Mucosa of descending colon (tissue), 3 donors: ENCODE measurements around the gene TBL1XR1. TPM values are rescaled to one million over a fixed set of nuclear protein-coding genes. Genes with fewer than 3 reads are reported as not detected.

Source experiments
- ATAC-seq: fragments of 200-7000 bp; cut with Tn5 transposase; one replicate; pipeline ENCODE4 v1.9.1; 2020; ENCODE audit warnings: mild to moderate bottlenecking, moderate library complexity
- DNase-seq, 3 donors: peaks; one replicate each; pipeline ENCODE4 v3.0.0-alpha.2; 2020
- H3K36me3 ChIP-seq: fragments of 200-600 bp; one replicate; pipeline ENCODE4 v1.8.0; 2021; ENCODE audit warnings: low read depth, mild to moderate bottlenecking
- H3K4me1 ChIP-seq: fragments of 200-600 bp; one replicate; pipeline ENCODE4 v1.8.0; 2021; ENCODE audit warnings: low read depth, mild to moderate bottlenecking
- H3K4me3 ChIP-seq: fragments of 200-600 bp; one replicate; pipeline ENCODE4 v1.8.0; 2021; ENCODE audit warnings: mild to moderate bottlenecking
- H3K9me3 ChIP-seq: fragments of 200-600 bp; one replicate; pipeline ENCODE4 v1.8.0; 2021; ENCODE audit warnings: mild to moderate bottlenecking
- CTCF ChIP-seq: fragments of 200-600 bp; IDR thresholded peaks from one replicate; pipeline ENCODE4 v1.8.0; 2022; ENCODE audit warnings: antibody characterized with exemption, mild to moderate bottlenecking
- intact Hi-C, 2 donors: fragments of 100-400 bp; cut with DNase I in 1 of 2; cut with micrococcal nuclease in 1 of 2; formaldehyde crosslinking; loops; one replicate each; pipeline versions ENCODE4 v1.11.0 to v1.11.1; 2022; cut with DNase I, micrococcal nuclease
- total RNA-seq, 3 donors: library from RNA; stranded (reverse); fragmentation: NEBNext Ultra II Directional in 2 of 3; extraction: Animal tissue kit (Norgen Biotek cat#: 25700) in 2 of 3; gene quantifications; one replicate each; pipeline versions ENCODE4 v1.2.1 to v1.2.4, GENCODE V29; 2021 to 2023
- donor health status: DM: no; HTN: no; CAD: no; lungs with moderate emphysema.
- donor health status: DM: no; HTN: no; CAD: no.
- donor health status: DM: no; HTN: yes; CAD: no.

The TBL1XR1 gene
- total RNA-seq, 3 donors from 2014 or later, result 175 to 200 (median 178) TPM

GRCh38 chr3:177035676-177036075, 161.6 kb downstream of the TBL1XR1 start:
- intact Hi-C loops, result no loop called here
- H3K4me3 ChIP-seq, result no peak overlapping the region
- no peak for DNase-seq
- ATAC-seq, result no peak
- H3K4me1 ChIP-seq, result no peaks in the 10 kb centered on the region
- no peaks in the 10 kb centered on the region for H3K9me3 ChIP-seq
- no peaks in the 10 kb centered on the region for H3K36me3 ChIP-seq
- TF ChIP-seq CTCF, result no peak

- DNase-seq, result no peak
- no peaks in the 10 kb centered on the region for H3K36me3 ChIP-seq
- TF ChIP-seq CTCF, result no peak
- no peaks in the 10 kb centered on the region for H3K9me3 ChIP-seq
- intact Hi-C loops, result no loop called here
- H3K4me3 ChIP-seq, result no peak overlapping the region
- ATAC-seq, result no peak
- no peaks in the 10 kb centered on the region for H3K4me1 ChIP-seq
Measured at GRCh38 chr3:177034832-177035475, 162.3 kb downstream of the TBL1XR1 start.

GRCh38 chr3:177026505-177027277, 170.6 kb downstream of the TBL1XR1 start:
- ATAC-seq, result no peak
- H3K36me3 ChIP-seq, result no peaks in the 10 kb centered on the region
- intact Hi-C loops, result no loop called here

GRCh38 chr3:177015881-177016280, 181.4 kb downstream of the TBL1XR1 start:
- Histone ChIP-seq H3K4me3 (no peak overlapping the region), H3K9me3 (no peaks in the 10 kb centered on the region), H3K36me3 (no peaks in the 10 kb centered on the region), H3K4me1 (no peaks in the 10 kb centered on the region)
- intact Hi-C loops, result no loop called here
- DNase-seq (no peak), ATAC-seq (no peak)
- TF ChIP-seq CTCF, result no peak

More at GRCh38 chr3:177026505-177027277, 170.6 kb downstream of the TBL1XR1 start:
- no peak for TF ChIP-seq CTCF
- Histone ChIP-seq H3K4me1 (no peaks in the 10 kb centered on the region), H3K4me3 (no peak overlapping the region), H3K9me3 (no peaks in the 10 kb centered on the region)
- DNase-seq, result no peak

GRCh38 chr3:177013681-177014280, 183.5 kb downstream of the TBL1XR1 start:
- no peaks in the 10 kb centered on the region for H3K9me3 ChIP-seq
- H3K4me3 ChIP-seq, result no peak overlapping the region
- DNase-seq (no peak), ATAC-seq (no peak)
- H3K4me1 ChIP-seq, result no peaks in the 10 kb centered on the region
- intact Hi-C loops, result no loop called here
- no peak for TF ChIP-seq CTCF
- H3K36me3 ChIP-seq, result no peaks in the 10 kb centered on the region
